Kidney epithelial cell (primary cell): ENCODE data around the gene TCAP. TPM values are rescaled to one million over a fixed set of nuclear protein-coding genes. Genes with fewer than 3 reads are reported as not detected.

Experiments used
- DNase-seq: peaks from one replicate; pipeline ENCODE4 v3.0.0-alpha.2; 2010; ENCODE audit warnings: low read depth
- H3K27me3 ChIP-seq: 2 replicates; pipeline ENCODE4 v1.6.0; 2011; ENCODE audit warnings: low read length; ENCODE audit not compliant: control insufficient read depth, insufficient read depth
- H3K36me3 ChIP-seq: 2 replicates; pipeline ENCODE4 v1.5.1; 2011; ENCODE audit warnings: low read length; ENCODE audit not compliant: control insufficient read depth, insufficient read depth
- H3K4me3 ChIP-seq: 2 replicates; pipeline ENCODE4 v1.5.1; 2011; ENCODE audit warnings: low read depth, mild to moderate bottlenecking, control low read depth, low read length
- CTCF ChIP-seq: IDR thresholded peaks from 2 replicates; pipeline ENCODE4 v1.5.1; 2011; ENCODE audit warnings: mild to moderate bottlenecking, moderate library complexity, low read length, control low read depth, inconsistent platforms; ENCODE audit not compliant: insufficient read depth, poor library complexity, severe bottlenecking
- total RNA-seq: library from RNA; depleted of rRNA; stranded (reverse); fragments of >200 nt; gene quantifications from 2 replicates; pipeline ENCODE4 v1.2.3, GENCODE V29; 2015

TCAP gene
- total RNA-seq, 1 donor from 2014 or later: 0.84 TPM

DNA sequence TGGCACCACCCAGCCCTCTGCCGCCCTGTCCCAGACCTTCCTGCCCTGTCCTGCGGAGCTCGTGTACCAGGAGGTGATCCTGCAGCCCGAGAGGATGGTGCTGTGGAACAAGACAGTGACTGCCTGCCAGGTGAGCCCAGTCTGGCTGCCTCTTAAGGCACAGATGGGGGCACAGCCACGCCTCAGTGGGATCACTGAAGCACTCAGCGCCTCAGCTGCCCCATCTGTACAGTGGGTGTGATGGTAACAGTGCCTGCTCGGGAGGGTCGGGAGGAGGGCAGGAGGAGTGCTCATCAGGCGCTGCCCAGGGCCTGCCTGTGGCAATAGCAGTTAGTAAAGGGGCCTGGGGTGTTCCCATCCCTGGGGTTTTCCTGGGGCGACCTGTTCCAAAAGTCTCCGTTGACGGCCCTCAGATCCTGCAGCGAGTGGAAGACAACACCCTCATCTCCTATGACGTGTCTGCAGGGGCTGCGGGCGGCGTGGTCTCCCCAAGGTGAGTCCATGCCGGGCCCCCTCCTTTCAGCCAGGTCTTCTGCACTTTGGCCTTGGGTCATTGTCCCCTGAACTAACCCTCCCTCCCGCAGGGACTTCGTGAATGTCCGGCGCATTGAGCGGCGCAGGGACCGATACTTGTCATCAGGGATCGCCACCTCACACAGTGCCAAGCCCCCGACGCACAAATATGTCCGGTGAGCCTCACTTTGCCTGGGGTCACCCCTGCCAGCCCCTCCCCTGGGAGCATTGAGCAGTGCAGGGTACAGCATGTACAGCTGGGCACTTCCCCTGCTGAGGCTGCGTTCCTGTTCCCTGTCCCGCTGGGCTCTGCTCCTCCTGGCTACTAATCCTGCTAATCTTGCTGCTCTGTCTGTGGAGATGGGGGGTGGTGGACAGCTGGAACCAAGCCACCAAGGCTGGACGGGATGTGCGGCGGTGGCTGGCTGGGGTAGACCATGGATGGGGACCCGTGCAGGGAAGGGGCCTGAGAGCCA, 4.5 kb upstream of the TCAP start:
- TF ChIP-seq CTCF: no peak
- Histone ChIP-seq H3K36me3 (no peaks in the 10 kb centered on the region), H3K27me3 (peaks cover 1% of the 10 kb centered on the region), H3K4me3 (no peak overlapping the region)
- no peak for DNase-seq

DNA sequence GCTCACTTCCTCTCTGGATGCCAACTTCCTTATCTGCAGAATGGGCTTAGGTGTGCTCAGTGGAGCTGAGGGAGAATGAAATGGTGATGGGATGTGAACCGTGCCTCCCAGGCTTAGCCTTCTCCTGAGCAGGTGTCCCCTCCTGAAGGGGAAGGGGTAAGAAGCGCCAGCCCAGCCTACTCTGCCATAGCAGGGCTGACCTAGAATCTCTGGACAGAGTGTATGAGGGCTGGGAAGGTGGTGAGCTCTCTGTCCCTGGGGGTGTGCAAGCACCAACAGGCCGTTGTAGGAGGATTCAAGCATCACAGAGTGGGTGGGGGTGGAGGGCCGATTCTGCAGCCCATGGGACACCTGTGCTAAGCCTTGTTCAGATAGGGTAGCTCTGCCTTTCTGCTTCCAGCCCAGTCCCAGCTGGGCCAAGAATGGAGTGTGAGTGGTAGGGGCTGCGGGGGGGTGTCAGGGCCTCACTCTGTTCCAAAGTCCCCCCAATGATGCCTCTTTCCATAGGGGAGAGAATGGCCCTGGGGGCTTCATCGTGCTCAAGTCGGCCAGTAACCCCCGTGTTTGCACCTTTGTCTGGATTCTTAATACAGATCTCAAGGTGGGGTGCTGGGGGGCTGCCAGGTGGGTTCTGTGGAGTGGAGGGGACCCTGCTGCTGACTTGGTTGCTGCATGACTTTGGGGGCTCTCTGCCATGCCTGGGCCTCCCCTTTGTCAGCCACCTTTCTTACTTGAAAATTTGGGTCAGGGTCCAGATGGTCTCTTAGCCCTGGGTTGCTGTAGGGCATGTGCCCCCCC, 3.2 kb upstream of the TCAP start:
- Histone ChIP-seq H3K4me3 (no peak overlapping the region), H3K36me3 (no peaks in the 10 kb centered on the region), H3K27me3 (peaks cover 13% of the 10 kb centered on the region)
- DNase-seq: no peak
- no peak for TF ChIP-seq CTCF

DNA sequence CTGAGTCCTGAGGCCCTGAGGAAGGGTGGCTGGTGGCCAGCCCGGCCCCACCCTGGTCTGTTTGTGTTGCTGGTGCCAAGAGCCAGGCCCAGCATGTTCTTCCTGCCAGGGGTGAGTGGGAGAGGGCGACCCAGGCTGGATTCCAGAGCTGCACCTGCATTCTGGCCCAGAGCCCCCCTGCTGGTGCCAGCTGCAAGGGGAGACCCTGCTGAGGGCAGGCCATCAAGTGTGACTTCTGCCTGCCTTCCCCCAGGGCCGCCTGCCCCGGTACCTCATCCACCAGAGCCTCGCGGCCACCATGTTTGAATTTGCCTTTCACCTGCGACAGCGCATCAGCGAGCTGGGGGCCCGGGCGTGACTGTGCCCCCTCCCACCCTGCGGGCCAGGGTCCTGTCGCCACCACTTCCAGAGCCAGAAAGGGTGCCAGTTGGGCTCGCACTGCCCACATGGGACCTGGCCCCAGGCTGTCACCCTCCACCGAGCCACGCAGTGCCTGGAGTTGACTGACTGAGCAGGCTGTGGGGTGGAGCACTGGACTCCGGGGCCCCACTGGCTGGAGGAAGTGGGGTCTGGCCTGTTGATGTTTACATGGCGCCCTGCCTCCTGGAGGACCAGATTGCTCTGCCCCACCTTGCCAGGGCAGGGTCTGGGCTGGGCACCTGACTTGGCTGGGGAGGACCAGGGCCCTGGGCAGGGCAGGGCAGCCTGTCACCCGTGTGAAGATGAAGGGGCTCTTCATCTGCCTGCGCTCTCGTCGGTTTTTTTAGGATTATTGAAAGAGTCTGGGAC, 2.4 kb upstream of the TCAP start:
- no peak overlapping the region for H3K4me3 ChIP-seq
- no peak for TF ChIP-seq CTCF
- DNase-seq: no peak
- H3K36me3 ChIP-seq: no peaks in the 10 kb centered on the region
- peaks cover 20% of the 10 kb centered on the region for H3K27me3 ChIP-seq

DNA sequence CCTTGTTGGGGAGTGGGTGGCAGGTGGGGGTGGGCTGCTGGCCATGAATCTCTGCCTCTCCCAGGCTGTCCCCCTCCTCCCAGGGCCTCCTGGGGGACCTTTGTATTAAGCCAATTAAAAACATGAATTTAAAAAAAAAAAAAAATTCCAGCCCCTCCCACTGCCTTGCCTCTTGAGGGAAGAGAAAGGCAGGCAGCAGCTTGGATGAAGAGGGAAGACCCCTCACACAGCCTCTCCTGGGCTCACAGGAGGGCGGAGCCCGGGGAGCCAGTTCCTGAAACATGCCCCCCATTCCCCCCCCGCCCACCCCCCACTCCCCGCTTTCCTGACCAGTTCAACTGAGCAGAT, 1.8 kb upstream of the TCAP start:
- DNase-seq: no peak
- H3K36me3 ChIP-seq: no peaks in the 10 kb centered on the region

More for the DNA sequence above, 1.8 kb upstream of the TCAP start:
- peaks cover 25% of the 10 kb centered on the region for H3K27me3 ChIP-seq
- TF ChIP-seq CTCF: no peak
- H3K4me3 ChIP-seq: no peak overlapping the region
